ENCODE measurements around the gene MB21D2.

Gene MB21D2

DNA sequence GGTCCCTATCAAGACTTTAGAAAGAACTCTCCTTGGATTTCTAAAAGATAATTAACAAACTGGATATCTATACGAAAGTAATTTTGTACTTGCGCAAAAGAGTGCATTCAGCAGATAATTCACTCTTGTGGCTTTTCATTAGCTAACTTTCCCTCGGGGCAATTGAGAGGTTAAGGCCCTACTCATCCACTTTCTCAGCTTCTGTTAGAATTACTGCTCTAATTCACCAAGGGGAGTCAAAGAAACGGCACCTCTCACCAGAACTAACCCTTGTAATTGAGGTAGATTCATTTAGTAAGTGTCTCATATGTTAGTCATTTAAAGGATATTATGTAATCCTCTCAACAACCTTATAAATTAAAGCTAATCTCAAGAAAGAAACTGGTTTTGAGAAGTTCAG lies 22.5 kb upstream of the MB21D2 start:
- Histone ChIP-seq H3K27me3 (ENCODE audit: control insufficient read depth in 5 of 5, insufficient read depth in 4 of 5, low read length in 5 of 5) (no peaks in the 10 kb centered on the region), H3K4me1 (ENCODE audit: control insufficient read depth in 5 of 5, insufficient read depth in 5 of 5, low read length in 5 of 5) (peaks cover 0 to 6% (median 0%) of the 10 kb centered on the region in 5 donors), H3K4me3 (ENCODE audit: low read depth in 1 of 5, low read length in 5 of 5) (no peak overlapping the region), H3K27ac (ENCODE audit: low read depth, low read length) (no peak overlapping the region), H3K9me3 (ENCODE audit: control insufficient read depth in 5 of 5, low read length in 5 of 5) (no peaks in the 10 kb centered on the region), H3K9ac (ENCODE audit: low read length in 5 of 5) (no peak overlapping the region), H3K36me3 (ENCODE audit: control insufficient read depth in 5 of 5, insufficient read depth in 5 of 5, low read length in 5 of 5) (no peaks in the 10 kb centered on the region)

- H3K27me3 ChIP-seq (ENCODE audit: control insufficient read depth in 5 of 5, insufficient read depth in 4 of 5, low read length in 5 of 5) = no peaks in the 10 kb centered on the region
- H3K27ac ChIP-seq (ENCODE audit: low read depth, low read length) = no peak overlapping the region
- no peaks in the 10 kb centered on the region for H3K36me3 ChIP-seq (ENCODE audit: control insufficient read depth in 5 of 5, insufficient read depth in 5 of 5, low read length in 5 of 5)
- no peaks in the 10 kb centered on the region for H3K9me3 ChIP-seq (ENCODE audit: control insufficient read depth in 5 of 5, low read length in 5 of 5)
- H3K9ac ChIP-seq (ENCODE audit: low read length in 5 of 5) = no peak overlapping the region
- H3K4me1 ChIP-seq (ENCODE audit: control insufficient read depth in 5 of 5, insufficient read depth in 5 of 5, low read length in 5 of 5) = peaks cover 0 to 1% (median 0%) of the 10 kb centered on the region in 5 donors
- H3K4me3 ChIP-seq (ENCODE audit: low read depth in 1 of 5, low read length in 5 of 5) = no peak overlapping the region
Observed at GRCh38 chr3:192935441-192935840, 17.8 kb upstream of the MB21D2 start.

DNA sequence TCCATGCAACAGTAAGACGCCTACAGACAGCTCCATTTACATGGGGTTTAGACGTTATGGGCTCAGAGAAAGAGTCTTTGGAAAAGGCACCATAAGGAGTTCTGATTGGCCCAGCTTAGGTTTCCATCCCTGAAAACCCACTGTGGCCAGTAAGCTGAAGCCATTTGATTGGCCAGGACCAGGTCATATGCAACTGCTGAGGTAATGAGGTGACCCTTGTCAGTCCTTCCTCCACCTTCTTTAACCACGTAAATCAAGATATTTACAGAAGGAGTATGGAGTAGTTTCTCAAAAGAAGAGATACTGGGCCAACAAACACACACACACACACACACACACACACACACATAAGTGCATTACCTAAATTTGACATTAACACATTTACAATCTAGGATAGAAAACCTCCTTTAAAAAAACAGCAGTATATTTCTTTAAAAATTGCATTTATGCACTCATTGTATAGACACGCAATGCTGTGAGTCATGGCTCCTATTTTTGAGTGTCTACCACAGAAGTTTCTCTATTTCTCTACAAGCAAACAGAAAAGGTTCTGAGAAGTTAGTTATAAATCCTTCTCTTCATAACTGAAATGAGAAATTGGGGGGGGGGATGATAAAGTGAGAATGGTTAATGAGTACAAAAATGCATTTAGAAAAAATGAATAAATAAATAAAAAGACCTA lies 16.3 kb upstream of the MB21D2 start:
- H3K4me3 ChIP-seq (ENCODE audit: low read depth in 1 of 5, low read length in 5 of 5) = no peak overlapping the region
- H3K36me3 ChIP-seq (ENCODE audit: control insufficient read depth in 5 of 5, insufficient read depth in 5 of 5, low read length in 5 of 5) = no peaks in the 10 kb centered on the region
- peaks cover 0 to 6% (median 0%) of the 10 kb centered on the region in 5 donors for H3K4me1 ChIP-seq (ENCODE audit: control insufficient read depth in 5 of 5, insufficient read depth in 5 of 5, low read length in 5 of 5)
- H3K9me3 ChIP-seq (ENCODE audit: control insufficient read depth in 5 of 5, low read length in 5 of 5) = no peaks in the 10 kb centered on the region
- no peaks in the 10 kb centered on the region for H3K27me3 ChIP-seq (ENCODE audit: control insufficient read depth in 5 of 5, insufficient read depth in 4 of 5, low read length in 5 of 5)
- H3K9ac ChIP-seq (ENCODE audit: low read length in 5 of 5) = no peak overlapping the region
- H3K27ac ChIP-seq (ENCODE audit: low read depth, low read length) = no peak overlapping the region

DNA sequence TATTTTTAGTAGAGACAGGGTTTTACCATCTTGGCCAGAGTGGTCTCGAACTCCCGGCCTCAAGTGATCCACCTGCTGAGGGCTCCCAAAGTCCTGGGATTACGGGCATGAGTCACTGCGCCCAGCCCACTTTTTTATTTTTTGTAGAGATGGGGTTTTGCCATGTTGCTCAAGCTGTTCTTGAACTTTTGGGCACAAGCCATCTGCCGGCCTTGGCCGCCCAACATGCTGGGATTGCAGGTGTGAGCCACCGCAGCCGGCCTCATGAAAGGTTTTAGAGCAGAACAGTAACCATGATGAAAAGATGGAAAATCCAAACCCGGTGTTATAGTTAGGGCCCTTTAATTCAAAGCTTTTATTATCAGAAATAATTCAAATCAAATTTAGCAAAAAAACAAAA lies 15.6 kb upstream of the MB21D2 start:
- H3K27me3 ChIP-seq (ENCODE audit: control insufficient read depth in 5 of 5, insufficient read depth in 4 of 5, low read length in 5 of 5) = no peaks in the 10 kb centered on the region
- H3K9me3 ChIP-seq (ENCODE audit: control insufficient read depth in 5 of 5, low read length in 5 of 5) = no peaks in the 10 kb centered on the region
- H3K27ac ChIP-seq (ENCODE audit: low read depth, low read length) = no peak overlapping the region
- peaks cover 0 to 6% (median 0%) of the 10 kb centered on the region in 5 donors for H3K4me1 ChIP-seq (ENCODE audit: control insufficient read depth in 5 of 5, insufficient read depth in 5 of 5, low read length in 5 of 5)
- no peak overlapping the region for H3K9ac ChIP-seq (ENCODE audit: low read length in 5 of 5)
- H3K36me3 ChIP-seq (ENCODE audit: control insufficient read depth in 5 of 5, insufficient read depth in 5 of 5, low read length in 5 of 5) = no peaks in the 10 kb centered on the region
- no peak overlapping the region for H3K4me3 ChIP-seq (ENCODE audit: low read depth in 1 of 5, low read length in 5 of 5)

GRCh38 chr3:192931825-192932224 lies 14.2 kb upstream of the MB21D2 start:
- Histone ChIP-seq H3K9ac (ENCODE audit: low read length in 5 of 5) (no peak overlapping the region), H3K4me1 (ENCODE audit: control insufficient read depth in 5 of 5, insufficient read depth in 5 of 5, low read length in 5 of 5) (peaks cover 0 to 6% (median 0%) of the 10 kb centered on the region in 5 donors), H3K27ac (ENCODE audit: low read depth, low read length) (no peak overlapping the region), H3K4me3 (ENCODE audit: low read depth in 1 of 5, low read length in 5 of 5) (no peak overlapping the region), H3K27me3 (ENCODE audit: control insufficient read depth in 5 of 5, insufficient read depth in 4 of 5, low read length in 5 of 5) (no peaks in the 10 kb centered on the region), H3K36me3 (ENCODE audit: control insufficient read depth in 5 of 5, insufficient read depth in 5 of 5, low read length in 5 of 5) (no peaks in the 10 kb centered on the region), H3K9me3 (ENCODE audit: control insufficient read depth in 5 of 5, low read length in 5 of 5) (no peaks in the 10 kb centered on the region)

DNA sequence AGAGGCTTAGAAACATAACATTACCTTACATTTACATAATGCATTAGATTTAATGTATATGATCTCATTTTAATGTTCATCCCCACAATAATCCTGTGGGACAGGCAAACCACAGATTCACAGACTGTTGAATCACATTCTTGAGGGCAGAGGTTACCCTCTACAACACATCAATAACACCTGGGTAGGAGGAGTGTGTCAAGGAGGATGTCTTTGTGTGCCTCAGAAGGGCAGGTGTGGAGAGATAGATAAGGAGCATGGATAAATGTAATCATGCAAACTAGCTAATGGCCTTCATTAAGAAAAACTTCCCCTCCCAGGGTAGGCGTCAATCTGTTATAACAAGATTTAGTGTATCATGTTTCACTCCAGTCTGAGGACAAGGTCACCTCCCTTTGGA lies 12.9 kb upstream of the MB21D2 start:
- H3K27ac ChIP-seq (ENCODE audit: low read depth, low read length) = no peak overlapping the region
- H3K9ac ChIP-seq (ENCODE audit: low read length in 5 of 5) = no peak overlapping the region
- no peaks in the 10 kb centered on the region for H3K9me3 ChIP-seq (ENCODE audit: control insufficient read depth in 5 of 5, low read length in 5 of 5)
- no peak overlapping the region for H3K4me3 ChIP-seq (ENCODE audit: low read depth in 1 of 5, low read length in 5 of 5)
- H3K4me1 ChIP-seq (ENCODE audit: control insufficient read depth in 5 of 5, insufficient read depth in 5 of 5, low read length in 5 of 5) = peaks cover 0 to 6% (median 0%) of the 10 kb centered on the region in 5 donors
- no peaks in the 10 kb centered on the region for H3K36me3 ChIP-seq (ENCODE audit: control insufficient read depth in 5 of 5, insufficient read depth in 5 of 5, low read length in 5 of 5)
- no peaks in the 10 kb centered on the region for H3K27me3 ChIP-seq (ENCODE audit: control insufficient read depth in 5 of 5, insufficient read depth in 4 of 5, low read length in 5 of 5)

DNA sequence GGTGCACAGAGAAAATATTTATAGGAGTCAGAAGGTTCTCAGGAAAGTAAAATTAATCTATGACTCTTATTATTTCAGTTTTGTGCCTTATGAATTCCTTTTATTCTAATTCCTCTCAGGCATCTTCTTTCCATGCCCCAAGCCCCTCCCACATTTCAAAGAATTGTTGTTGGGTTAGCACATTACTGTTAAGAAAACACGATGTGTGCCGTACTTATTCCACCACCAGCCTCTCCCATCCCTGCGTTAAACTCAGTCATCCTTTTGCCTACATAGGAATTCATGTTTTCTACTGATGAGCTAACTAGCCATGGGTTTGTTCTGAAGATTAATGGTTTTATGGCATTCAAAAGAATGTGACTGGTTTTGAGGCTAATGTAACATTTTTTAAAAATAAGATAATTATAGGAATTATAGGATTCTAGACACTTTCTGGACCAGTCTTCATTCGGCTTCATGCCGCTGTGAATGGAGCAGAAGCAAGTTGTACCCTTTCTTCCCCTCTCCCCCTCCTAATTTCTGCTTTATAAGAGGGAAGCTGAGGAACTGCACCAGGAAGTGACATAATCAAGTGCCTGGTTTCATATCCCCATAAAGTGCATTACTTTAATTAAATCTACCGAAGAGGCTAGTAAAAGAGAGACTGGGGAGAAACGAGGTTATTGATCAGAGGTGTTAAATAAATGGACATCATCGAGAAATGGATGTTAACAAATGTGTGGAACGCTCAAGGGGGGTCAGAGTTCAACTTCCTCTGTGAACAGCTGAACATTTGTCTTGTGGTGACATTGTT lies 12.3 kb upstream of the MB21D2 start:
- no peak overlapping the region for H3K27ac ChIP-seq (ENCODE audit: low read depth, low read length)
- no peaks in the 10 kb centered on the region for H3K36me3 ChIP-seq (ENCODE audit: control insufficient read depth in 5 of 5, insufficient read depth in 5 of 5, low read length in 5 of 5)
- H3K4me1 ChIP-seq (ENCODE audit: control insufficient read depth in 5 of 5, insufficient read depth in 5 of 5, low read length in 5 of 5) = peaks cover 0 to 6% (median 0%) of the 10 kb centered on the region in 5 donors

GRCh38 chr3:192929146-192929545 lies 11.5 kb upstream of the MB21D2 start:
- no peaks in the 10 kb centered on the region for H3K36me3 ChIP-seq (ENCODE audit: control insufficient read depth in 5 of 5, insufficient read depth in 5 of 5, low read length in 5 of 5)
- no peaks in the 10 kb centered on the region for H3K27me3 ChIP-seq (ENCODE audit: control insufficient read depth in 5 of 5, insufficient read depth in 4 of 5, low read length in 5 of 5)
- H3K27ac ChIP-seq (ENCODE audit: low read depth, low read length) = no peak overlapping the region
- no peak overlapping the region for H3K9ac ChIP-seq (ENCODE audit: low read length in 5 of 5)
- no peaks in the 10 kb centered on the region for H3K9me3 ChIP-seq (ENCODE audit: control insufficient read depth in 5 of 5, low read length in 5 of 5)
- H3K4me1 ChIP-seq (ENCODE audit: control insufficient read depth in 5 of 5, insufficient read depth in 5 of 5, low read length in 5 of 5) = peaks cover 0 to 6% (median 0%) of the 10 kb centered on the region in 5 donors
- no peak overlapping the region for H3K4me3 ChIP-seq (ENCODE audit: low read depth in 1 of 5, low read length in 5 of 5)

More for the DNA sequence above, 12.3 kb upstream of the MB21D2 start:
- Histone ChIP-seq H3K27me3 (ENCODE audit: control insufficient read depth in 5 of 5, insufficient read depth in 4 of 5, low read length in 5 of 5) (no peaks in the 10 kb centered on the region), H3K9me3 (ENCODE audit: control insufficient read depth in 5 of 5, low read length in 5 of 5) (no peaks in the 10 kb centered on the region), H3K4me3 (ENCODE audit: low read depth in 1 of 5, low read length in 5 of 5) (no peak overlapping the region), H3K9ac (ENCODE audit: low read length in 5 of 5) (no peak overlapping the region)

GRCh38 chr3:192928720-192929119 lies 11.1 kb upstream of the MB21D2 start:
- H3K9me3 ChIP-seq (ENCODE audit: control insufficient read depth in 5 of 5, low read length in 5 of 5) = no peaks in the 10 kb centered on the region
- H3K36me3 ChIP-seq (ENCODE audit: control insufficient read depth in 5 of 5, insufficient read depth in 5 of 5, low read length in 5 of 5) = no peaks in the 10 kb centered on the region
- no peak overlapping the region for H3K9ac ChIP-seq (ENCODE audit: low read length in 5 of 5)
- H3K4me3 ChIP-seq (ENCODE audit: low read depth in 1 of 5, low read length in 5 of 5) = no peak overlapping the region
- no peaks in the 10 kb centered on the region for H3K27me3 ChIP-seq (ENCODE audit: control insufficient read depth in 5 of 5, insufficient read depth in 4 of 5, low read length in 5 of 5)
- H3K4me1 ChIP-seq (ENCODE audit: control insufficient read depth in 5 of 5, insufficient read depth in 5 of 5, low read length in 5 of 5) = peaks cover 0 to 6% (median 0%) of the 10 kb centered on the region in 5 donors
- no peak overlapping the region for H3K27ac ChIP-seq (ENCODE audit: low read depth, low read length)

DNA sequence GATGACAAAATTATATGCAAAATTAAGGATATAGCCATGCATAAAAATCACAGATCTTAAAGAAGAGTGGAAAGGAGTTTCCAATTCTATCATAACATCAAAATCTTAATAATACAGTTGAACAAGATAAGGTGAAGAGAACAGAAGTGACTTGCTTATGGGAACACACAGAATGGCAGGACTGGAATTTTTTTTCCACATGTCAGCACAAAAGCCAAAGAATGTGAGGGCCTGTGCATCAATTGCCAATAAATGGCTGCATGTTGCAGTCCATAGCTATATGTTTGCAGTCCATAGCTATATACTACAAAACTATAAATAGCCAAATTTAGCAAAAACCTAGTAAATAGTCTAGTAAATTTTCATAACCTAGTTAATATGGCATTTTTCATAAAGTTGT lies 10.4 kb upstream of the MB21D2 start:
- Histone ChIP-seq H3K4me1 (ENCODE audit: control insufficient read depth in 5 of 5, insufficient read depth in 5 of 5, low read length in 5 of 5) (peaks cover 0 to 6% (median 0%) of the 10 kb centered on the region in 5 donors), H3K27ac (ENCODE audit: low read depth, low read length) (no peak overlapping the region)

More for the DNA sequence above, 10.4 kb upstream of the MB21D2 start:
- H3K9me3 ChIP-seq (ENCODE audit: control insufficient read depth in 5 of 5, low read length in 5 of 5) = no peaks in the 10 kb centered on the region
- H3K9ac ChIP-seq (ENCODE audit: low read length in 5 of 5) = no peak overlapping the region
- no peak overlapping the region for H3K4me3 ChIP-seq (ENCODE audit: low read depth in 1 of 5, low read length in 5 of 5)
- no peaks in the 10 kb centered on the region for H3K36me3 ChIP-seq (ENCODE audit: control insufficient read depth in 5 of 5, insufficient read depth in 5 of 5, low read length in 5 of 5)
- H3K27me3 ChIP-seq (ENCODE audit: control insufficient read depth in 5 of 5, insufficient read depth in 4 of 5, low read length in 5 of 5) = no peaks in the 10 kb centered on the region
